NCI-H1694 treated with DMSO at 0.1 percent for 48 hours (cell line): ENCODE results near the gene MRPL4.
A peak's percentile ranks its signal among the peaks of the same experiment; 100 is the strongest.
"Not testable (repeated sequence)": the region's sequence is repeated elsewhere in the genome, so short reads cannot be mapped to it uniquely, and the experiment has no call there.

Experiments used
- DNase-seq: peaks from one replicate; lab custom pipeline; 2025; lab: John Stamatoyannopoulos, UW

The MRPL4 gene

DNA sequence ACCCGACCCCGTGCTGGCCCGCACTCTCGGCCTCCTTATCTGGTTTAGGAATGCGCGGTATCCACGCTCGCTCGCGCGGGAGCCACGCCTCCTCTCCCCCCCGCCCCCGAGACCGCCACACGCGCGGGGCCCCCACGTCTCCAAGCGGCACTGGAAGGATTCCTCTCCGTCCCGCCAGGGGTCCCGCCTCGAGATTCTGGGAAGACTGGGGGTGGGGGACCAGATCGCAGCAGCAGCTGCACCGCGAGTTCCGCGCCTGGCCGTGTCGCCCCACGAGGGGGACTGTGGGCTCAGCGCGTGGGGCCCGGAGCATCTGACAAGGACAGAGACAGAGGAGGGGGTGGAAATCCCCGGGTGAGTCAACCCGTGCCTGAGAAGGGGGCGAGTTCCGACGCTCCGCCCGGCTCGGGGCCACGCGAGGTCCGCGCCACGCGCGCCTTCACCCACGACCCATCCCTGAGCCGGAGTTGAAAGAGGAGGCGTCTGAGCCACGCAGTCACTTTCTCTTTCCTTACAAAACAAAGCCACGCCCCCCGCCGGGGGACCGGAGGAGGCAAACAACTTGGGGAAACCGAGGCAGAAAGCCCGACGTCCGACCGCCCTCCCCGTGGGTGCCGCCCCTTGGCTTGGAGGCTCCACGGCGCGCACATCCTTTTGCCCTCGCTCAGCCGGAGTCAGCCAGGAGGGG, 21.7 kb upstream of the MRPL4 start:
- no peak for DNase-seq

DNA sequence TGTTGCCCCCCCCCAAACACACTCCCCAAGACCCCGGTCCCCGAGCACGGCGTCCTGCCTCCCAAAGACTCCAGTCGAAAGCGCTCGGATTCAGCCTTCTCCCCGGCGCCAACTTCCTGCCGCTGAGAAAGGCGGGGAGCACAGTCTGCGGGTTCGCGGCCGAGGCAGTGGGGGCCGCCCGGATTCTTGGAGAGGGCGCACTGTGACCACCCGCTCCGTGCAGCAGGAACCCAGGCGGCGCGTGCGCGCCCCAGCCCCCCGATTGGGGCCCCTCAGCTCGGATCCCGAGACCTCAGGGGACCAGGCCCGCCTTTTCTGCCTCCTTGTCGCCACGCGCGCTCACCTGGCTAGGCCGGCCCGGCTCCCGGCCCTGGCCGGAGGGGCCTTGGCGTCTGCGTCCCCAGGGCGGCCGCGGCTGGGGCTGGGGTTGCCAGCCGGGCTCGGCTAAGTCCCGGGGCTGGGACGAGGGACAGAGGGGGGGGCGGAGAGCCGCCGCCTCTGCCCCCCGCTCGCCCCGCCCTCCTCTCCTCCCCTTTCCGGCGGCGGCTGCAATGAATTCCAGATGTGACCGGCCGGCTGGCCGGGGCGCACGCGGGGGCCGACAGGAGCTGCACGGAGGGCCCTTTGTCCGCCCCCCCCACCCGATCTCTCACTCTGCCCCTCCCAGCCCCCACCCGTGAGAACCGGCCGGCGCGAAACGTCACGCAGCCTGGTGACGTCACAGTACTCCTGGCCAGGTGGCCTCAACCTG, 21.0 kb upstream of the MRPL4 start, which contains the start of gene S1PR2:
TSS of gene S1PR2 (minus strand) at position 471 of the 751 bp plus-strand sequence. CDS start 6,426 bp downstream, outside the sequence.
- no peak for DNase-seq

DNA sequence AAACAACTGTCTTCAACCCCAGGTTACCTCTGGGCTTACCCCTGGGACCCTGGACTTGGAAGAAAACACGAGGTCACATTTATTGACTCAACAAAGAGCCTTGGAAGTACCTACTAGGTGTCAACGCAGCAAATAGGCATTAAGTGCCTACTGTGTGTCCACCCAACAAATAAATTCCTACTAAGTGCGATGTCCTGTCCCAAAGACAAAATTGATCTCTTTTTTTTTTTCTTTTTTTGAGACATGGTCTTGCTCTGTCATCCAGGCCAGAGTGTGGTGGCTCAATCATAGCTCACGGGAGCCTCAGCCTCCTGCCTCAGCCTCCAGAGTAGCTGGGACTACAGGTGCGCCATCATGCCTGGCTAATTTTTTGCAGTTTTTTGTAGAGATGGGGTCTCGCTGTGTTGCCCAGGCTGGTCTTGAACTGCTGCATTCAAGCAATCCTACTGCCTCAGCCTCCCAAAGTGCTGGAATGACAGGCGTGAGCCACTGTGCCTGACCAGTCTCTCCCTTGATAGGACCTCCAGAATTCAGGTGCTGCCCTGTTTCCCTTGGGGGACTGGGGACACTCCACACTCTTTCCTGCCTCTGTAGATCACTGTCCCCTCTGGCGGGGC, 20.3 kb upstream of the MRPL4 start:
- no peak for DNase-seq

DNA sequence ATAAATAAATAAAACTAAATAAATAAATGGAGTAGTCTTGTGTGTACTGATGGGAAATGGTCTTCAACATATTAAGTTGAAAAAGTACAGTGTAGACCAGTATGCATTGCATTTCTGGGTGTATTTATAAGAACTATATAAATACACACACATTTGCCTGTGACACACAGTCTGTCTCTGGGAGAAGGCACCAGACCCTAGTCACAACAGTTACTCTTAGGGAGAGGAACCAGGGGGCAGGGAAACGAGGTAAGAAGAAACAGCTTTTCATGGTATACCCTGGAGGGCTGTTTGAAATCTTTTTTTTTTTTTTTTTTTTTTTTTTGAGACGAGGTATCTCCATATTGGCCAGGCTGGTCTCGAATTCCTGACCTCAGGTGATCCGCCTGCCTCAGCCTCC, 18.1 kb upstream of the MRPL4 start:
- DNase-seq: no peak

DNA sequence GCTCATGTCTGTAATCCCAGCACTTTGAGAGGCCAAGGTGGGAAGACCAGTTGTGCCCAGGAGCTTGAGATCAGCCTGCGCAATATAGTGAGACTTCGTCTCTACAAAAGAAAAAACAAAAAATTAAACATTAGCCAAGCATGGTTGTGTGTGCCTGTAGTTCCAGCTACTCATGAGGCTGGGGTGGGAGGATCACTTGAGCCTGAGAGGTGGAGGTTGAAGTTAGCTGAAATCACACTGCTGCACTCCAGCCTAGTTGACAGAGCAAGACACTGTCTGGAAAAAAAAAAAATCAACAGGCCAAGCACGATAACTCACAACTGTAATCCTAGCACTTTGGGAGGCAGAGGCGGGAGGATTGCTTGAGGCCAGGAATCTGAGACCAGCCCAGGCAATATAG, 17.0 kb upstream of the MRPL4 start:
- no peak for DNase-seq

DNA sequence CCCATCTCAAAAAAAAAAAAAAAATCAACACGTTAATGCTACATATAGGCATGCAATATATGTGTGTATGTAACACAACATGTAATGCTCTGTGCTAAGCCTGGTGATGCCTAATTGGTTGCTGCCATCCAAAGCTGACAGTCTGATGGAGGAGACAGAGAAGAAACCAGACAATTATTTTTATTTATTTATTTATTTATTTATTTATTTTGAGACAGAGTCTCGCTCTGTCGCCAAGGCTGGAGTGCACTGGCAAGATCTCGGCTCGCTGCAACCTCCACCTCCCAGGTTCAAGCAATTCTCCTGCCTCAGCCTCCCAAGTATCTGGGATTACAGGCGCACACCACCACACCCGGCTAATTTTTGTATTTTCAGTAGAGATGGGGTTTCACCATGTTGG, 16.6 kb upstream of the MRPL4 start:
- not testable (repeated sequence) for DNase-seq

DNA sequence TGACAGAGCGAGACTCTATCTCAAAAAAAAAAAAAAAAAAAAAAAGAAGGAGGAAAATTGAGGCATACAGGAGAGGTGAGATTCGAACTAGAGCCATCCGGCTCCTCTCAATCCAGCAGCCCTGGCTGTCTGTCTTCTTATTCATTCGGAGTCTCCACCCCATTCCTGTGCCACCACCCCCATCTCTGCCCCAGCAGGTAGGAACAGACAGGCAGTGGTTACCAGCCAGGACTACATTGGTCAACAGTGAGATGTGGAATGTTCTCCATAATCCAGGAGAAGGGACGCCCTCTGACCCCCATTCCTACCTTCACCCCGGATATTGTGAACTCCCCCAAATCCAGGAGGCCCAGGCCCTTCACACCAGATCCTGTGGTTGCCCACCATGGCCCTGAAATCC, 14.3 kb upstream of the MRPL4 start:
- DNase-seq: no peak

DNA sequence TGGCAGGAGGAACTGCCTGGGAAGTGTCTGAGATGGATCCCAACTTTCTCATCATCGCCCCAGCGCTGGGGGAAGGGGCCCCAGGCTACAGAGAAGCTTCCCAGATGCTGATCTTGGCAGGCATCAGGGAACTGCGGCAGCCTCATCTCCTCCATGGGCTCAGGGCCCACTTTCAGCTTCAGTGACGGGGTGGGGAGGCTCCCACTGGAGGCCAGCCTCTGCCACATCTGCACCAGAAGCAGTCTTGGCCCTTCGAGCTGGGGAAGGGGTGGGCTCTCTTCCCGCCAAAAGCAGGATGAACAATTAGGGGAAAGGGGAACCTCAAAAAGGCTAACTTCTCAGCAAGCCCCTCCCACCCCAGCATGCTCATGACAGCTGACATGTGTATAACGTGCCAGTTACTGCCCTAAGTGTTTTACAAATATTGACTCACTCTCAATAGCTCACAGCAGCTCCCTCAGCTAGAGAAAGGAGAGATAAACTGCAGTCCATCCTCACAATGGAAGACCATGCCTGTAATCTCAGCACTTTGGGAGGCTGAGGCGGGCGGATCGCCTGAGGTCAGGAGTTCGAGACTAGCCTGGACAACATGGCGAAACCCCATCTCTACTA, 13.7 kb upstream of the MRPL4 start:
- no peak for DNase-seq

DNA sequence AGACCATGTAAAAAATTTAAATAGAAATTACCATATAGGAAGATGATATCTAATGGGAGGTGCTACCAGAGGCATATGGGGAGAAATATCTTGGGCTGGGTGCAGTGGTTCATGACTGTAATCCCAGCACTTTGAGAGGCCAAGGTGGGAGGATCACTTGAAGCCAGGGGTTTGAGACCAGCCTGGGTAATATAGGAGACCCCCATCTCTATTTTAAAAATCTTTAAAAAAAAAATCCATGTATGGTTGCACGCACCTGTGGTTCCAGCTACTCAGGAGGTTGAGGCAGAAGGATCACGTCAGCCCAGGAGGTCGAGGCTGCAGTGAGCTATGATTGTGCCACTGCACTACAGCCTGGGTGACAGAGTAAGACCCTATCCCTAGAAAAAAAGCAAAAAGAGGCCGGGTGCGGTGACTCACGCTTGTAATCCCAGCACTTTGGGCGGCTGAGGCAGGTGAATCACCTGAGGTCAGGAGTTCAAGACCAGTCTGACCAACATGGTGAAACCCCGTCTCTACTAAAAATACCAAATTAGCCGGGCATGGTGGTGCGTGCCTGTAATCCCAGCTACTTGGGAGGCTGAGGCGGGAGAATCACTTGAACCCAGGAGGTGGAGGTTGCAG, 10.1 kb upstream of the MRPL4 start:
- DNase-seq: not testable (repeated sequence)

DNA sequence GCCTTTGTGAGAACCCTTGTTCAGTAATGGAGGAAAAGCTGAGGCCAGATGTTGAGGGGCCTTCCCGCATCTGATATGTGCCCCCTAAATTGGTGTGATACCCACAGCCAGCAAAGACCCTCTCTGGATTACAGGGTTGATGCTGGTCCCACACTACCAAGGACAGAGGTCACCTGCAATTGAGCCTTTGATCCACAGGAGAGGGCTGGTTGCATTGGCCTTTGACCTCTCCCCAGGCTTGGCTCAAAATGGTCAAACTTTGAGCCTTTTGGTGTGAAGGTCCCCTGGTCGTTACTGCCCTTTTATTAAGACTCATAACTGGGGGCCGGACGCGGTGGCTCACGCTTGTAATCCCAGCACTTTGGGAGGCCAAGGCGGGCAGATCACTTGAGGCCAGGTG, 8.4 kb upstream of the MRPL4 start:
- DNase-seq: no peak

DNA sequence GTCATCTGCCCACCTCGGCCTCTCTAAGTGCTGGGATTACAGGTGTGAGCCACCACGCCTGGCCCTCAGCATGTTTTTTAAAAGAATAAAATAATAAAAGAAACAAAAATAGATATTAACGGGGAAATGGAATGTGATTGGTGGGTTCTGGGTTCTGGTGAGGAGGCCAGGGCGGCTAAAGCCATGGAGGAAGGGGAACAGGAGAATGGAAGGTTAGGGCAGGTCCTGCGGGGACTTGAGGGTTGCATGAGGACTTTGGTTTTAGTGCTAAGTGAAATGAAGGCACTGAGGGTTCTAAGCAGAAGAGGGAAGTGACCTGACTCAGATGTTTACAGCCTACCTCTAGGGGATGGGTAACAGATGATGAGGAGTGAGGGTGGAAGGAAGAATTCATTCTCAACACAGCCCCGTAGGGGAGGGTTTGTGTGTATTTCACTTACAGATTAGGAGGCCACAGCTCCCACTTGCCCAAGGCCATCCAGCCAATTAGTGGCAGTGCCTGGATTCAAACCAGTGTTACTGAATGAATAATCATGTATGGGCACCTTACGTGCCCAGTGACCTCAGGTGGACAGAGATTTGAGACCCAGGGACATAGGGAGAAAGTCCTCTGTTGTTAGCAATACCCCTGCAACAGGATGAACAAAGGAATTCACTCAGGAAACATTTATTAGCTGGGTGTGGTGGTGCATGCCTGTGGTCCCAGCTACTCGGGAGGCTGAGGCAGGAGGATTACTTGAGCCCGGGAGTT, 6.7 kb upstream of the MRPL4 start:
- DNase-seq: no peak

DNA sequence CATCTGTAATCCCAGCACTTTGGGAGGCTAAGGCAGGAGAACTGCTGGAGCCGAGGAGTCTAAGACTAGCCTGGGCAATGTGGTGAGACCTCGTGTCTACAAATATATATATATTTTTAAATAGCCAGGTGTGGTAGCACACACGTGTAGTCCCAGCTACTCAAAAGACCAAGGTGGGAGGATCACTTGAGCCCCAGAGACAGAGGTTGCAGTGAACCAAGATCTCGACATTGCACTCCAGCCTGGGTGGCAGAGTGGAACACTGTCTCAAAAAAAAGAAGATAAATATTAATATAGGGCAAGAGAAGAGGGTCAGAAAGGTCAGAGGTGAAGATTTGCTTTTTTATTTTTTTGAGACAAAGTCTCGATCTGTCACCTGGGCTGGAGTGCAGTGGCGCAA, 5.5 kb upstream of the MRPL4 start:
- DNase-seq: no peak

DNA sequence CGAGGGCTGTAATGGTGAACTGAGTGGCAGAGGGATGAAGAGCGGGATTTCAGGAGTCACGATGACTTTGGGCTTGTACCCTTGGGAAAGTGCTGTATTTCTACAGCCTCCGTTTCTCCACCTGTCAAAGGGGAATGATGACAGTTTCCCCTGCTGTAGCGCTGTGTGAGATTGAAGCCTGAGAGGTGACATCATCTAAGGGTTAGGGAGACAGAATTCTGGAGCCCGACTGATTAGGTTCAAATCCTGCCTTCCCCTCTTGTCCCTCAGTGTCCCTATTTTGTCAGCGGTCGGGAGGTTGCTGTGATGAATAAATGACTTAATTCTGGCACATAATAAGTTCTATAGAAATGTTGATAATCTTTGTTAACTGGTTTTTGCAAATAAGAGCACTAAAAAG, 693 bp downstream of the MRPL4 start:
- no peak for DNase-seq

DNA sequence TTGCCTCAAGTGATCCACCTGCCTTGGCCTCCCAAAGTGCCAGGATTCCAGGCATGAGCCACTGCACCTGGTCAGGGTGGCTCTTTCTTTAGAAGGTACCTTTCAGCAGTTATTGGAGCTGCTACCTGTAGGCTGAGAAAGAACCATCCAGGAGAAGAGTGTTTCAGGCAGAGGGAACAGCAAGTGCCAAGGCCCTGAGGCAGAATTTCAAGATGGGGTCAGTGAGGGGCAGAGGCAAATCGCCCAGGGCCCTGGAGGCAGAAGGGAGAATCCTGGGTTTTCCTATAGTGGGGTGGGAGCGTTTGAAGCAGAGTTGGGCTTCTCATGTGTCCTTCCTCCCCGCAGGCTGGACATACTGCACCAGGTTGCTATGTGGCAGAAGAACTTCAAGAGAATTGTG, 2.2 kb downstream of the MRPL4 start:
- no peak for DNase-seq

DNA sequence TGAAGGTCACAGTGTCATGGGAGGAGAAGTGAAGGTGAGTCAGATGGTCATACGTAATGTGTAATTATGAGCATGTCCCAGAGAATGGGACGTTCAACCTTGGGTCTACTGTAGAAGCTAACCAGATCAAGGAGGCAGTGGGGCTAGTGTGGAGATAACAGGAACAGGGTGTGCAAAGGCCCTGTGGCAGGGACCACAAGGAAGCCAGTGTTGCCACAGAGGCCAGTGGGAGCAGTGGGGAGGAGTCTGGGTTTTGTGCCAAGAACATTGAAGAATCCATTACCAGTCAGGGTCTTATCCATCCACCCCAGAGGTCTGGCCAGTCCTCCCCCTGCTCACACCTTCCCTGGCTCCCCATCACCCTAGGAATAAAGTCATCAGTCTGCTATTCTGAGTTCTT, 3.3 kb downstream of the MRPL4 start:
- no peak for DNase-seq

DNA sequence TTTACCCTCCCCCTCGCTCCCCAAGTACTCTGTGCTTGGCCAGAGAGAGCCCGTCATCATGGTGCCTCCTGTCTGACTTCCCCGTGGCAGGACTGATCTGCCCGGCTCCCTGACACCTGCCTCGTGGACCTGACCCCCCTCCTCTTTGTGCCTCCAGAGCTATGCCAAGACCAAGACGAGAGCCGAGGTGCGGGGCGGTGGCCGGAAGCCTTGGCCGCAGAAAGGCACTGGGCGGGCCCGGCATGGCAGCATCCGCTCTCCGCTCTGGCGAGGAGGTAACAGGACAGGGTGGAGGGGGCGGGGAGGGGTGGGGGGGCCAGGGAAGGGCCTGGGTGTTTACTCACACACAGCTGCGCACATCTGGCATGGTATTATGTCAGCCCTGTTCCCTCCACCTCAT, 4.5 kb downstream of the MRPL4 start:
- DNase-seq: no peak

DNA sequence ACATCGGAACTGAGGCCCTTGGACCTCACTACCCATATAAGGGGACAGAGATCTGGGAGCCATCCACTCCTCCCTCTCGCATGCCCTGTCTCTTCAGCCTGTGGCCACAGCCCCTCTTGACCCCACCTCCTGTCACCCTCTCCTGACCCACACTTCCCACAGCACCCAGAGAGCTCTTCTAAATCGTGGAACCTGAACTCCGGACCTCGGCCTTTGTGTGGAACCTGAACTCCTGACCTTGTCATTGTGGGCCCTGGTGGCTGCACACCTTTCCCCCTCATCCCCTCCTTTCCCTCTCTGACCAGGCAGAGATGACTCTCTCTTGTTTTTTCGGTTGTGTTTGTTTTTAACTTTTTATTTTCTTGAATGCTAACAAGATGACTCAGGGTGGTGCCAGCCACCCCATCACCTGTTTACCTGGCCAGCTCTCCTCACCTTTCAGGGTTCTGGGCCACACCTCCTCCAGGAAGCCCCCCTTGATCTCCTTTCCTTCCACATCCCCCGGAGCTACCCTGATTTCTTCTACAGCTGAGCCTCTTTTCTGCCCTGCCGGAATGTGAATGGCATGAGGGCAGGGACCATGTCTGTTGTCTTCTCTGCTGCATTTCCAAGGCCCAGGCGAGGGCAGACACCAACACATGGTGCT, 5.1 kb downstream of the MRPL4 start:
- no peak for DNase-seq

DNA sequence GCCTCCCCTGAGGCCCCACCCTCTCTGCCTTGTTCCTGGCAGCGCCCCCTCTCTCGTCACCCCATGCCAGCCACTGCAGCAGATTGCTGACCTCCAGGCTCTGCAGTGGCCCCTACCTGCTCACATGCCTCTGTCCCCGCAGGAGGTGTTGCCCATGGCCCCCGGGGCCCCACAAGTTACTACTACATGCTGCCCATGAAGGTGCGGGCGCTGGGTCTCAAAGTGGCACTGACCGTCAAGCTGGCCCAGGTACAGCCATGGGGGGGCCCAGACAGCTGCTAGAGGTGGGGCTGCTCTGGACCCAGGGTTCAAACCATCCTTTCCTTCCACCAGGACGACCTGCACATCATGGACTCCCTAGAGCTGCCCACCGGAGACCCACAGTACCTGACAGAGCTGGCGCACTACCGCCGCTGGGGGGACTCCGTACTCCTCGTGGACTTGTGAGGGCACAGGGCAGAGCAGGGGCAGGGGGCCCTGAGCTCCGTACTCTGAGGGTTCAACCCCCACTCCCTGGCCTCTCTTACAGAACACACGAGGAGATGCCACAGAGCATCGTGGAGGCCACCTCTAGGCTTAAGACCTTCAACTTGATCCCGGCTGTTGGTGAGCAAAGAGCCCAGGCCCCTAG, 6.2 kb downstream of the MRPL4 start:
- DNase-seq: no peak

DNA sequence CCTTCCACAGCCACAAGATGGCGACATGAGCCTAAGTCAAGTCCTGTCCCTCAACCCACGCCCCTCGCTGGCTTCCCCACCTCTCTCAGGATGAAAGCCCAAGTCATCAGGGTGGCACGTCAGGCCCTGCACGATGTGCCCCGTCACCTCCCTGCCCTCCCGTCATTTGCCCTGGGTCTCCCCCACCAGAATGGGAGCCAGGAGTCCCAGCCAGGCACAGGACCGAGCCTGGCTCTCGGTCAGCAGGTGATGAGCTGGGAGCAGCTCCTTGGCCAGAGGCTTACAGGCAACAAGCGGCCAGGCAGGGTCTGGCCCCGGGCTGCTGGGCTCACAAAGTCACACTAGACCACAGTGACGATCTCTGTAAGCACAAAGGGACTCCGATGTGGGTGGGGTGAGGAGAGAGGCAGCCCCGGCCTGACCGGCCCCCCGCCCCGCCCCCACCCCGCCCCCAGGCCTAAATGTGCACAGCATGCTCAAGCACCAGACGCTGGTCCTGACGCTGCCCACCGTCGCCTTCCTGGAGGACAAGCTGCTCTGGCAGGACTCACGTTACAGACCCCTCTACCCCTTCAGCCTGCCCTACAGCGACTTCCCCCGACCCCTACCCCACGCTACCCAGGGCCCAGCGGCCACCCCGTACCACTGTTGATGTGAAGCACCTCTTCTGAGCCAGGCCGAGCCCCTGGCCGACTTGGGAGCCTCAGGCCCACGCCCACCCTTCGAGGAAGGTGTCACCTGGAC, 7.3 kb downstream of the MRPL4 start:
- peak; percentile 81 for DNase-seq

DNA sequence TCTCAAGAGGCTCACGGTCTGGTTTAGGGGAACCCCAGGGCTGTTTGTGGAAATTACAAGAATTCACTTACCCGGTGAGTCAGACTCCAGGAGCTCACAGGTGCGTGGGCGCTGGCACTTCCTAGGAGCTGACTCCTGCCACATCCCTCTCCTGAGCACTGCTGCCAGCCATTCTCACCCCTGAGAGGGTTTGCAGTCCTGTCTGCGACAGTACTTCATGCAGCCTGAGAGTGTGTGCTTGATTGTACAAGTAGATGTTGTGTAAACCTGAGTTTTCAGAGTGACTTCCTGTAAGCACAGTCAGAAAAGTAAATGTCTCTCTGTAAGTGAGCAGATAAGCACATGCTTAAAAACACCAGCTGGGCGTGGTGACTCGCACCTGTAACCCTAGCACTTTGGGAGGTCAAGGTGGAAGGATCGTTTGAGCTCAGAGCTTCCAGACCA, 8.1 kb downstream of the MRPL4 start:
- DNase-seq: no peak
